ENCODE data around the gene VPS54. TPM values are rescaled to one million over a fixed set of nuclear protein-coding genes. Genes with fewer than 3 reads are reported as not detected.

The VPS54 gene
- total and polyA plus RNA-seq, 4 donors = 4.5 to 25.1 (median 13.3) TPM

- no peak overlapping the region for H3K27ac ChIP-seq (ENCODE audit: low read depth in 1 of 2, low read length in 2 of 2)
- H3K4me1 ChIP-seq (ENCODE audit: control insufficient read depth in 4 of 4, insufficient read depth in 4 of 4, low read length in 3 of 4) = peaks cover 5 to 15% (median 6%) of the 10 kb centered on the region in 4 donors
- no peaks in the 10 kb centered on the region for H3K36me3 ChIP-seq (ENCODE audit: control insufficient read depth in 4 of 4, insufficient read depth in 3 of 4, low read depth in 1 of 4, low read length in 3 of 4)
- TF ChIP-seq FOXA2 (IDR thresholded peaks at IDR 0.05) = no peak
- TF ChIP-seq NR2F2 (IDR thresholded peaks at IDR 0.05) = no peak
- no peak for TF ChIP-seq REST (IDR thresholded peaks at IDR 0.05)
- TF ChIP-seq JUND (IDR thresholded peaks at IDR 0.05) = no peak
- TF ChIP-seq TAF1 (conservative IDR thresholded peaks at IDR 0.05) = no peak
- no peak for TF ChIP-seq SP1 (IDR thresholded peaks at IDR 0.05)
- TF ChIP-seq EGR1 (IDR thresholded peaks at IDR 0.05; ENCODE audit: low read depth in 2 of 2) = no peak
- no peak for TF ChIP-seq ATF3 (IDR thresholded peaks at IDR 0.05)
- TF ChIP-seq HNF4G (IDR thresholded peaks at IDR 0.05) = no peak
- no peak for TF ChIP-seq GABPA (IDR thresholded peaks at IDR 0.05 in 1 of 2, conservative IDR thresholded peaks at IDR 0.05 in 1 of 2)
- TF ChIP-seq ZBTB33 (IDR thresholded peaks at IDR 0.05) = no peak
- TF ChIP-seq RAD21 (IDR thresholded peaks at IDR 0.05) = no peak
- WGBS = 89% methylated on average over 2 of the region's 2 CpGs
- no peak for DNase-seq (ENCODE audit: low spot score)
- H3K9me3 ChIP-seq (ENCODE audit: control insufficient read depth in 4 of 4, low read length in 3 of 4) = no peaks in the 10 kb centered on the region
- no peak overlapping the region for H3K9ac ChIP-seq (ENCODE audit: low read depth in 1 of 2, low read length in 2 of 2)
- no peaks in the 10 kb centered on the region for H3K27me3 ChIP-seq (ENCODE audit: control insufficient read depth in 4 of 4, insufficient read depth in 4 of 4, low read length in 3 of 4)
- no peak overlapping the region for H3K4me3 ChIP-seq (ENCODE audit: low read depth in 1 of 3, low read length in 3 of 3)
Measured at GRCh38 chr2:64012115-64012514, 7.1 kb downstream of the VPS54 start.

GRCh38 chr2:64008434-64009009 is 10.7 kb downstream of the VPS54 start:
- H3K9me3 ChIP-seq (ENCODE audit: control insufficient read depth in 4 of 4, low read length in 3 of 4) = no peaks in the 10 kb centered on the region
- 68% methylated on average over 4 of the region's 4 CpGs for WGBS
- H3K4me1 ChIP-seq (ENCODE audit: control insufficient read depth in 4 of 4, insufficient read depth in 4 of 4, low read length in 3 of 4) = peaks cover 5 to 11% (median 8%) of the 10 kb centered on the region in 4 donors
- no peaks in the 10 kb centered on the region for H3K27me3 ChIP-seq (ENCODE audit: control insufficient read depth in 4 of 4, insufficient read depth in 4 of 4, low read length in 3 of 4)
- H3K36me3 ChIP-seq (ENCODE audit: control insufficient read depth in 4 of 4, insufficient read depth in 3 of 4, low read depth in 1 of 4, low read length in 3 of 4) = no peaks in the 10 kb centered on the region
- H3K9ac ChIP-seq (ENCODE audit: low read depth in 1 of 2, low read length in 2 of 2) = no peak overlapping the region
- H3K27ac ChIP-seq (ENCODE audit: low read depth in 1 of 2, low read length in 2 of 2) = peak overlapping the region in 1 of 2 donors; percentile 37
- DNase-seq (ENCODE audit: low spot score) = no peak
- H3K4me3 ChIP-seq (ENCODE audit: low read depth in 1 of 3, low read length in 3 of 3) = no peak overlapping the region
- no peak for TF ChIP-seq ATF3 (IDR thresholded peaks at IDR 0.05)
- no peak for TF ChIP-seq MAX (IDR thresholded peaks at IDR 0.05)
- no peak for TF ChIP-seq REST (IDR thresholded peaks at IDR 0.05)
- TF ChIP-seq NR2F2 (IDR thresholded peaks at IDR 0.05) = no peak
- TF ChIP-seq RAD21 (IDR thresholded peaks at IDR 0.05) = peak; percentile 20 to 25
- no peak for TF ChIP-seq GABPA (IDR thresholded peaks at IDR 0.05 in 1 of 2, conservative IDR thresholded peaks at IDR 0.05 in 1 of 2)
- TF ChIP-seq CTCF (IDR thresholded peaks at IDR 0.05; ENCODE audit: low read depth, low read length, missing input control) = no peak
- peak; percentile 67 to 75 for TF ChIP-seq HNF4A (conservative IDR thresholded peaks at IDR 0.05)
- TF ChIP-seq FOXA2 (IDR thresholded peaks at IDR 0.05) = peak; percentile 29
- TF ChIP-seq ZBTB33 (IDR thresholded peaks at IDR 0.05) = no peak
- no peak for TF ChIP-seq JUND (IDR thresholded peaks at IDR 0.05)
- TF ChIP-seq SP1 (IDR thresholded peaks at IDR 0.05) = no peak
- TF ChIP-seq FOXA1 (IDR thresholded peaks at IDR 0.05) = no peak
- TF ChIP-seq RXRA (IDR thresholded peaks at IDR 0.05) = peak in 1 of 2 donors; percentile 57

Data from liver (tissue), 9 donors.